Panc1 (cell line): ENCODE measurements around the gene EIF4E3. TPM values are rescaled to one million over a fixed set of nuclear protein-coding genes. Genes with fewer than 3 reads are reported as not detected.

Source experiments
- ATAC-seq: fragments of 200-7000 bp; cut with Tn5 transposase; 2 replicates; pipeline ENCODE4 v1.9.1; 2020; ENCODE audit warnings: mild to moderate bottlenecking, moderate library complexity
- BruUV-seq: library from RNA; stranded (reverse); fragments of 400-500 nt; replicated peaks from 2 replicates; lab custom pipeline; 2021; lab: Mats Ljungman, UMichigan
- CTCF ChIA-PET: fragments of 300-600 bp; sonication (Branson Sonifier 250); formaldehyde crosslinking; loops from one replicate; lab custom pipeline; 2022; ENCODE audit warnings: antibody characterized with exemption; lab: Charles Lee
- POLR2A ChIA-PET: fragments of 300-600 bp; sonication (Branson Sonifier 250); formaldehyde crosslinking; loops from one replicate; lab custom pipeline; 2022; ENCODE audit warnings: antibody characterized with exemption; lab: Charles Lee
- DNase-seq: peaks from one replicate; pipeline ENCODE4 v3.0.0-alpha.2; 2010; ENCODE audit warnings: low read depth, low spot score
- H3K27ac ChIP-seq: 2 replicates; pipeline ENCODE4 v1.5.1; 2011; ENCODE audit warnings: mild to moderate bottlenecking, low read length, inconsistent platforms
- H3K27me3 ChIP-seq: fragments of 200-500 bp; sonication (Bioruptor generic); 2 replicates; pipeline ENCODE4 v1.6.0; 2014; ENCODE audit warnings: low read length, inconsistent platforms; ENCODE audit not compliant: control insufficient read depth, insufficient read depth
- H3K36me3 ChIP-seq: fragments of 200-500 bp; sonication (Bioruptor generic); 2 replicates; pipeline ENCODE4 v1.5.1; 2014; ENCODE audit warnings: inconsistent platforms, mild to moderate bottlenecking, low read length, moderate library complexity; ENCODE audit not compliant: control insufficient read depth, insufficient read depth
- H3K4me1 ChIP-seq: 2 replicates; pipeline ENCODE4 v1.5.1; 2011; ENCODE audit warnings: inconsistent platforms, mild to moderate bottlenecking, low read length, moderate library complexity; ENCODE audit not compliant: control insufficient read depth, insufficient read depth
- H3K4me3 ChIP-seq, 2 experiments: 2 replicates each; pipeline ENCODE4 v1.5.1; 2011 to 2012; ENCODE audit warnings: low read depth in 2 of 2, low read length in 2 of 2, mild to moderate bottlenecking in 2 of 2, inconsistent platforms in 1 of 2, moderate library complexity in 1 of 2
- H3K9me3 ChIP-seq: fragments of 200-500 bp; sonication (Bioruptor generic); 2 replicates; pipeline ENCODE4 v1.5.1; 2014; ENCODE audit warnings: low read depth, mild to moderate bottlenecking, inconsistent platforms, low read length, moderate library complexity; ENCODE audit not compliant: control insufficient read depth, insufficient read depth
- POLR2AphosphoS5 ChIP-seq: IDR thresholded peaks from 2 replicates; pipeline ENCODE4 v1.6.1; 2012; ENCODE audit warnings: mild to moderate bottlenecking, low read depth, low read length, moderate library complexity
- SIN3A ChIP-seq: IDR thresholded peaks from 2 replicates; pipeline ENCODE4 v1.6.1; 2012; ENCODE audit warnings: low read depth, mild to moderate bottlenecking, low read length, moderate library complexity, borderline replicate concordance; ENCODE audit not compliant: insufficient read depth
- TCF7L2 ChIP-seq: IDR thresholded peaks from 2 replicates; pipeline ENCODE4 v1.6.1; 2011; ENCODE audit warnings: mild to moderate bottlenecking, low read depth, low read length, inconsistent platforms
- in situ Hi-C: cut with HindIII; loops from 2 replicates; pipeline ENCODE4 v1.10.0; 2016; ENCODE audit warnings: low sequenced_read_pairs, low pct_unique_long_range_greater_than_20kb
- intact Hi-C: fragments of 100-400 bp; cut with micrococcal nuclease; formaldehyde crosslinking; loops from one replicate; pipeline ENCODE4 v1.10.0; 2022; ENCODE audit not compliant: unreplicated experiment
- total RNA-seq: library from RNA; stranded (reverse); gene quantifications from one replicate; pipeline ENCODE4 v1.2.1, GENCODE V29; 2021; ENCODE audit not compliant: unreplicated experiment
- TF ChIP-seq, protein P1 (sequence below): fragments of 450-650 bp; IDR thresholded peaks from 2 replicates; pipeline ENCODE4 v1.5.1; 2017; ENCODE audit warnings: mild to moderate bottlenecking
- TF ChIP-seq, protein P2 (sequence below), 2 experiments: IDR thresholded peaks; 2 replicates each; pipeline ENCODE4 v1.6.1; 2011 to 2012; ENCODE audit warnings: low read depth in 2 of 2, control low read depth in 1 of 2, low read length in 1 of 2, mild to moderate bottlenecking in 1 of 2, moderate library complexity in 1 of 2; ENCODE audit not compliant: insufficient read depth in 1 of 2

Gene EIF4E3
- total RNA-seq, 1 experiment from 2014 or later = 0.39 TPM

- Histone ChIP-seq H3K4me1 (no peaks in the 10 kb centered on the region), H3K9me3 (no peaks in the 10 kb centered on the region), H3K36me3 (no peaks in the 10 kb centered on the region), H3K27me3 (no peaks in the 10 kb centered on the region), H3K27ac (no peak overlapping the region), H3K4me3 (no peak overlapping the region)
- ChIA-PET POLR2A (interaction anchor here (0.6 kb wide), 1 partner anchor 694 kb away, joined by 3 read pairs; no protein-coding TSS in a partner anchor), CTCF (no interaction called here)
- intact Hi-C loops (no loop called here), in situ Hi-C loops (no loop called here)
- no peak for ATAC-seq
- no TSS peak for BruUV-seq
- DNase-seq = no peak
- TF ChIP-seq TCF7L2 = no peak
- TF ChIP-seq, protein P1, sequence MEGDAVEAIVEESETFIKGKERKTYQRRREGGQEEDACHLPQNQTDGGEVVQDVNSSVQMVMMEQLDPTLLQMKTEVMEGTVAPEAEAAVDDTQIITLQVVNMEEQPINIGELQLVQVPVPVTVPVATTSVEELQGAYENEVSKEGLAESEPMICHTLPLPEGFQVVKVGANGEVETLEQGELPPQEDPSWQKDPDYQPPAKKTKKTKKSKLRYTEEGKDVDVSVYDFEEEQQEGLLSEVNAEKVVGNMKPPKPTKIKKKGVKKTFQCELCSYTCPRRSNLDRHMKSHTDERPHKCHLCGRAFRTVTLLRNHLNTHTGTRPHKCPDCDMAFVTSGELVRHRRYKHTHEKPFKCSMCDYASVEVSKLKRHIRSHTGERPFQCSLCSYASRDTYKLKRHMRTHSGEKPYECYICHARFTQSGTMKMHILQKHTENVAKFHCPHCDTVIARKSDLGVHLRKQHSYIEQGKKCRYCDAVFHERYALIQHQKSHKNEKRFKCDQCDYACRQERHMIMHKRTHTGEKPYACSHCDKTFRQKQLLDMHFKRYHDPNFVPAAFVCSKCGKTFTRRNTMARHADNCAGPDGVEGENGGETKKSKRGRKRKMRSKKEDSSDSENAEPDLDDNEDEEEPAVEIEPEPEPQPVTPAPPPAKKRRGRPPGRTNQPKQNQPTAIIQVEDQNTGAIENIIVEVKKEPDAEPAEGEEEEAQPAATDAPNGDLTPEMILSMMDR = no peak
- TF ChIP-seq, protein P2, sequence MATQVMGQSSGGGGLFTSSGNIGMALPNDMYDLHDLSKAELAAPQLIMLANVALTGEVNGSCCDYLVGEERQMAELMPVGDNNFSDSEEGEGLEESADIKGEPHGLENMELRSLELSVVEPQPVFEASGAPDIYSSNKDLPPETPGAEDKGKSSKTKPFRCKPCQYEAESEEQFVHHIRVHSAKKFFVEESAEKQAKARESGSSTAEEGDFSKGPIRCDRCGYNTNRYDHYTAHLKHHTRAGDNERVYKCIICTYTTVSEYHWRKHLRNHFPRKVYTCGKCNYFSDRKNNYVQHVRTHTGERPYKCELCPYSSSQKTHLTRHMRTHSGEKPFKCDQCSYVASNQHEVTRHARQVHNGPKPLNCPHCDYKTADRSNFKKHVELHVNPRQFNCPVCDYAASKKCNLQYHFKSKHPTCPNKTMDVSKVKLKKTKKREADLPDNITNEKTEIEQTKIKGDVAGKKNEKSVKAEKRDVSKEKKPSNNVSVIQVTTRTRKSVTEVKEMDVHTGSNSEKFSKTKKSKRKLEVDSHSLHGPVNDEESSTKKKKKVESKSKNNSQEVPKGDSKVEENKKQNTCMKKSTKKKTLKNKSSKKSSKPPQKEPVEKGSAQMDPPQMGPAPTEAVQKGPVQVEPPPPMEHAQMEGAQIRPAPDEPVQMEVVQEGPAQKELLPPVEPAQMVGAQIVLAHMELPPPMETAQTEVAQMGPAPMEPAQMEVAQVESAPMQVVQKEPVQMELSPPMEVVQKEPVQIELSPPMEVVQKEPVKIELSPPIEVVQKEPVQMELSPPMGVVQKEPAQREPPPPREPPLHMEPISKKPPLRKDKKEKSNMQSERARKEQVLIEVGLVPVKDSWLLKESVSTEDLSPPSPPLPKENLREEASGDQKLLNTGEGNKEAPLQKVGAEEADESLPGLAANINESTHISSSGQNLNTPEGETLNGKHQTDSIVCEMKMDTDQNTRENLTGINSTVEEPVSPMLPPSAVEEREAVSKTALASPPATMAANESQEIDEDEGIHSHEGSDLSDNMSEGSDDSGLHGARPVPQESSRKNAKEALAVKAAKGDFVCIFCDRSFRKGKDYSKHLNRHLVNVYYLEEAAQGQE (IDR thresholded peaks at IDR 0.05; ENCODE audit: insufficient read depth in 1 of 2, low read depth in 2 of 2, low read length in 1 of 2) = no peak
- no peak for TF ChIP-seq SIN3A
- TF ChIP-seq POLR2AphosphoS5 = no peak
Observed at GRCh38 chr3:71647751-71648150, 77.5 kb downstream of the EIF4E3 start.

DNA sequence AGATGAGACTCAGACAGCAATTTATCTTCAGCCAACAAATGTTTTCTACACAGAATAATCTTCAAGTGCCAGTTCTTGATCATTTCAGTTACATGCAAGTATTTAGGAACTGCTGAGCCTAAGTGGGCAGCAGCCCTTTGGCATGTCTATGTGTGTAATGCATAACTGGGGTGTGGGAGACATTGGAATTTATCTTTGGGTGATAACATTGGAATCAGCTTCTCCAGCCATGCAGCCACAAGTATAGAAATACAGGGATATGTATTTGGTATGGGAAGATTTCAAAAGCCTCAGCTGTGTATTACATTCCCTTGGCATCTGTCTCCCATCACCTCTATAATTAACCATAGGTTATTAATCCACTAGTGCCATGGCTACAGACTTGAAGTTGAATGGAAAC is 78.2 kb downstream of the EIF4E3 start:
- ChIA-PET CTCF (no interaction called here), POLR2A (no interaction called here)
- TF ChIP-seq SIN3A (no peak), POLR2AphosphoS5 (no peak), TCF7L2 (no peak)
- TF ChIP-seq, protein P2 (IDR thresholded peaks at IDR 0.05; ENCODE audit: insufficient read depth in 1 of 2, low read depth in 2 of 2, low read length in 1 of 2) = no peak
- TF ChIP-seq, protein P1 = no peak
- intact Hi-C loops (no loop called here), in situ Hi-C loops (no loop called here)
- no peak overlapping the region for H3K27ac ChIP-seq
- DNase-seq (no peak), ATAC-seq (no peak)
- no peaks in the 10 kb centered on the region for H3K9me3 ChIP-seq
- no peak overlapping the region for H3K4me3 ChIP-seq
- H3K27me3 ChIP-seq = no peaks in the 10 kb centered on the region
- no TSS peak for BruUV-seq
- H3K4me1 ChIP-seq = no peaks in the 10 kb centered on the region
- H3K36me3 ChIP-seq = no peaks in the 10 kb centered on the region
